Tibial nerve (tissue), 4 donors: ENCODE results near the gene SPATA2.

Source experiments
- CTCF ChIP-seq, 5 experiments: fragments of 200-600 bp in 3 of 5; fragments of 450-650 bp in 2 of 5; sonication (generic) in 3 of 5; IDR thresholded peaks; one replicate each; pipeline ENCODE4 v1.5.1; 2016 to 2019; ENCODE audit warnings: antibody characterized with exemption in 5 of 5, mild to moderate bottlenecking in 3 of 5, moderate library complexity in 2 of 5
- EP300 ChIP-seq, 2 donors: sonication (generic); formaldehyde crosslinking; IDR thresholded peaks; one replicate each; pipeline ENCODE4 v1.6.1; 2017; ENCODE audit warnings: antibody characterized with exemption in 2 of 2, mild to moderate bottlenecking in 1 of 2
- POLR2A ChIP-seq, 2 donors: fragments of 450-650 bp; IDR thresholded peaks; one replicate each; pipeline ENCODE4 v1.6.1; 2017; ENCODE audit warnings: antibody characterized with exemption in 2 of 2, mild to moderate bottlenecking in 2 of 2, moderate library complexity in 2 of 2

GRCh38 chr20:49915118-49915379, 280 bp downstream of the SPATA2 start:
- TF ChIP-seq POLR2A (IDR thresholded peaks at IDR 0.05), result no peak
- no peak for TF ChIP-seq CTCF (IDR thresholded peaks at IDR 0.05)
- TF ChIP-seq EP300 (IDR thresholded peaks at IDR 0.05), result no peak
